Endothelial cell of umbilical vein (primary cell): ENCODE results near the gene GLUD2. TPM values are rescaled to one million over a fixed set of nuclear protein-coding genes. Genes with fewer than 3 reads are reported as not detected.

Experiments
- BruUV-seq: library from RNA; stranded (reverse); fragments of 400-500 nt; replicated peaks from 2 replicates; lab custom pipeline; 2021; lab: Mats Ljungman, UMichigan
- CTCF ChIA-PET: fragments of 300-600, 350-600 bp; sonication (Branson Sonifier 250); formaldehyde crosslinking; loops from one replicate; lab custom pipeline; 2021; ENCODE audit warnings: antibody characterized with exemption, inconsistent platforms; lab: Charles Lee
- POLR2A ChIA-PET: fragments of 300-600, 350-600 bp; sonication (Branson Sonifier 250); formaldehyde crosslinking; loops from one replicate; lab custom pipeline; 2021; ENCODE audit warnings: antibody characterized with exemption, inconsistent platforms; lab: Charles Lee
- DNase-seq: peaks from one replicate; pipeline ENCODE4 v3.0.0-alpha.2; 2011; ENCODE audit warnings: low read depth, low spot score
- FAIRE-seq: peaks from 2 replicates; lab custom pipeline; 2011; peaks lifted over from hg19 to GRCh38; lab: Jason Lieb, UNC
- H2AFZ ChIP-seq: 2 replicates; pipeline ENCODE4 v1.6.0; 2012; ENCODE audit warnings: low read depth, low read length, control low read depth, inconsistent platforms
- H3K27ac ChIP-seq: 2 replicates; pipeline ENCODE4 v1.5.1; 2011; ENCODE audit warnings: low read depth, mild to moderate bottlenecking, control low read depth, low read length, moderate library complexity; ENCODE audit not compliant: insufficient read depth
- H3K27me3 ChIP-seq, 2 experiments: 2 replicates each; pipeline versions ENCODE4 v1.6.0 to v1.6.1; 2011; ENCODE audit warnings: low read length in 2 of 2, mixed read lengths in 1 of 2; ENCODE audit not compliant: control insufficient read depth in 2 of 2, insufficient read depth in 2 of 2
- H3K36me3 ChIP-seq, 2 experiments: 2 replicates in 1 of 2; 3 replicates in 1 of 2; pipeline ENCODE4 v1.5.1; 2011; ENCODE audit warnings: low read length in 2 of 2, mild to moderate bottlenecking in 1 of 2, moderate library complexity in 1 of 2; ENCODE audit not compliant: control insufficient read depth in 2 of 2, insufficient read depth in 2 of 2; ENCODE audit errors: extremely low read depth in 1 of 2
- H3K4me1 ChIP-seq: 3 replicates; pipeline ENCODE4 v1.5.1; 2011; ENCODE audit warnings: mild to moderate bottlenecking, low read length; ENCODE audit not compliant: control insufficient read depth, insufficient read depth; ENCODE audit errors: extremely low read depth
- H3K4me2 ChIP-seq: 2 replicates; pipeline ENCODE4 v1.6.1; 2011; ENCODE audit warnings: low read length, control low read depth, mixed read lengths; ENCODE audit not compliant: insufficient read depth
- H3K4me3 ChIP-seq, 3 experiments: fragments of 200-600 bp in 1 of 3; sonication (generic), shearing (Covaris generic) in 1 of 3; replicated peaks in 1 of 3; 2 replicates each; pipeline ENCODE4 v1.5.1; 2011 to 2016; ENCODE audit warnings: control low read depth in 3 of 3, low read length in 3 of 3, mild to moderate bottlenecking in 2 of 3, inconsistent platforms in 1 of 3, low read depth in 1 of 3, moderate library complexity in 1 of 3; ENCODE audit not compliant: insufficient read depth in 1 of 3
- H3K79me2 ChIP-seq: 2 replicates; pipeline ENCODE4 v1.6.0; 2012; ENCODE audit warnings: low read length, inconsistent platforms; ENCODE audit not compliant: control insufficient read depth, insufficient read depth
- H3K9ac ChIP-seq: replicated peaks from 2 replicates; pipeline ENCODE3; 2011; ENCODE audit warnings: low read length, control low read depth; ENCODE audit not compliant: insufficient read depth; ENCODE audit errors: extremely low read depth
- H3K9me1 ChIP-seq: replicated peaks from 3 replicates; pipeline ENCODE4 v1.6.0; 2011; ENCODE audit warnings: mild to moderate bottlenecking, low read length; ENCODE audit not compliant: control insufficient read depth, insufficient read depth; ENCODE audit errors: extremely low read depth
- H3K9me3 ChIP-seq: replicated peaks from 2 replicates; pipeline ENCODE4 v1.5.1; 2012; ENCODE audit warnings: low read length, inconsistent platforms; ENCODE audit not compliant: control insufficient read depth, insufficient read depth
- H4K20me1 ChIP-seq: replicated peaks from 2 replicates; pipeline ENCODE3; 2011; ENCODE audit warnings: mild to moderate bottlenecking, low read length; ENCODE audit not compliant: control insufficient read depth, insufficient read depth; ENCODE audit errors: extremely low read depth
- CTCF ChIP-seq, 2 donors: IDR thresholded peaks; 1 replicate in 1 of 2; 2 replicates in 1 of 2; pipeline ENCODE4 v1.5.1; 2011; ENCODE audit warnings: low read length in 2 of 2, mild to moderate bottlenecking in 2 of 2, moderate library complexity in 2 of 2, control low read depth in 1 of 2, inconsistent platforms in 1 of 2, low read depth in 1 of 2; ENCODE audit not compliant: insufficient read depth in 1 of 2; ENCODE audit errors: extremely low read depth in 1 of 2
- EZH2 ChIP-seq: IDR thresholded peaks from 2 replicates; pipeline ENCODE4 v1.6.1; 2012; ENCODE audit warnings: borderline replicate concordance, low read depth, mild to moderate bottlenecking, moderate library complexity, low read length, inconsistent platforms; ENCODE audit not compliant: severe bottlenecking
- FOS ChIP-seq: IDR thresholded peaks from 2 replicates; pipeline ENCODE4 v1.6.1; 2011; ENCODE audit warnings: mild to moderate bottlenecking, low read length, moderate library complexity, borderline replicate concordance; ENCODE audit not compliant: insufficient read depth
- GATA2 ChIP-seq: IDR thresholded peaks from 2 replicates; pipeline ENCODE4 v1.7.0; 2011; ENCODE audit warnings: low read depth, mild to moderate bottlenecking, moderate library complexity, mixed read lengths, low read length; ENCODE audit not compliant: insufficient read length, insufficient read depth
- JUN ChIP-seq: IDR thresholded peaks from 2 replicates; pipeline ENCODE4 v1.6.1; 2011; ENCODE audit warnings: borderline replicate concordance, low read depth; ENCODE audit not compliant: insufficient read length, insufficient read depth
- MYC ChIP-seq: IDR thresholded peaks from one replicate; pipeline ENCODE4 v1.6.1; 2011; ENCODE audit warnings: mild to moderate bottlenecking, low read depth, low read length
- POLR2A ChIP-seq: IDR thresholded peaks from 2 replicates; pipeline ENCODE4 v1.6.1; 2012; ENCODE audit warnings: low read depth, mild to moderate bottlenecking, control low read depth, low read length
- POLR2AphosphoS5 ChIP-seq: IDR thresholded peaks from 2 replicates; pipeline ENCODE4 v1.6.1; 2012; ENCODE audit warnings: low read depth, mild to moderate bottlenecking, control low read depth, low read length, moderate library complexity; ENCODE audit not compliant: insufficient read depth
- dilution Hi-C: fragments of 300-500 bp; cut with MboI; formaldehyde crosslinking; loops from one replicate; pipeline ENCODE4 v1.15.0; 2019; ENCODE audit warnings: low sequenced_read_pairs; ENCODE audit not compliant: extremely low pct_ligation_motif_present
- intact Hi-C: fragments of 100-400 bp; cut with micrococcal nuclease; formaldehyde crosslinking; loops from one replicate; pipeline ENCODE4 v1.10.0; 2022
- polyA plus RNA-seq, 4 experiments: library from polyadenylated mRNA; depleted of rRNA in 3 of 4; stranded (reverse) in 3 of 4; unstranded in 1 of 4; fragments of >200 nt; gene quantifications; 2 replicates each; pipeline versions ENCODE4 v1.2.1 to v1.2.3, GENCODE V29; 2011 to 2012; ENCODE audit warnings: missing spikeins in 1 of 4
- total RNA-seq: library from RNA; stranded (reverse); gene quantifications from 2 replicates; pipeline ENCODE4 v1.2.3, GENCODE V29; 2021
- TF ChIP-seq, protein P1 (sequence below): IDR thresholded peaks from 2 replicates; pipeline ENCODE4 v1.6.1; 2011; ENCODE audit not compliant: insufficient read depth, insufficient read length

GLUD2 gene
- total and polyA plus RNA-seq, 2 donors (not counting 3 experiments of a cell fraction or from before 2014, with no cell fraction given) = 0.19 to 0.33 TPM

- no peaks in the 10 kb centered on the region for H3K9me3 ChIP-seq
- FAIRE-seq (no peak), DNase-seq (no peak)
- BruUV-seq = no TSS peak
- H3K27ac ChIP-seq = no peak overlapping the region
- no peak overlapping the region for H3K4me2 ChIP-seq
- no peak overlapping the region for H3K9ac ChIP-seq
- H3K9me1 ChIP-seq = no peaks in the 10 kb centered on the region
- ChIA-PET POLR2A (no interaction called here), CTCF (no interaction called here)
- no peak overlapping the region for H3K4me3 ChIP-seq
- no peaks in the 10 kb centered on the region for H3K27me3 ChIP-seq
- H4K20me1 ChIP-seq = no peaks in the 10 kb centered on the region
- H3K36me3 ChIP-seq = no peaks in the 10 kb centered on the region
- H3K79me2 ChIP-seq = no peaks in the 10 kb centered on the region
- H3K4me1 ChIP-seq = no peaks in the 10 kb centered on the region
- no peak overlapping the region for H2AFZ ChIP-seq
- TF ChIP-seq, protein P1, sequence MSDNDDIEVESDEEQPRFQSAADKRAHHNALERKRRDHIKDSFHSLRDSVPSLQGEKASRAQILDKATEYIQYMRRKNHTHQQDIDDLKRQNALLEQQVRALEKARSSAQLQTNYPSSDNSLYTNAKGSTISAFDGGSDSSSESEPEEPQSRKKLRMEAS = no peak
- TF ChIP-seq GATA2 (no peak), CTCF (IDR thresholded peaks at IDR 0.05; ENCODE audit: extremely low read depth in 1 of 2, insufficient read depth in 1 of 2, low read depth in 1 of 2, low read length in 2 of 2) (no peak), FOS (no peak), MYC (no peak), POLR2AphosphoS5 (no peak), JUN (no peak), POLR2A (no peak), EZH2 (no peak)
- intact Hi-C loops = no loop called here
- dilution Hi-C loops = no loop called here
Observed at GRCh38 chrX:121052122-121052521, 4.7 kb downstream of the GLUD2 start.
